ENCODE data around the gene PARVA.

DNA sequence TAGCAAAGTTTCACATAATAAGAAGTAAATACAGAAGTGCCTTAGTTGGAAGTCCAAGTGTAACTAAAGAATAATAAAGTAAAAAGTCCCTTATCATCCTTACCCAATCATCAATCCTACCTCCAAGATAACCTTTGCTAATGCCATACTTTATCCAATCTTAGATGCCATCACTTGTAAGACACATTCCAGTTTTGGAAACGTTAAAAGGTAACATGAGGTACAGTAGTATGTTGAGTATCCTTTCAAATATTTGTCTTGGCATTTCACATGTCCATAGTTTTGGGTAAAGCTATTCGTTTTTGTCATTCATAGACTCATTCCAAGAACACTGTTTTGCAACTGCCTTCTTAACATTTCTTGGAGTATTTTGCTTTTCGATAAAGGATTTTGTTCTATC is 181.6 kb downstream of the PARVA start:
- TF ChIP-seq POLR2A (IDR thresholded peaks at IDR 0.05; ENCODE audit: low read depth, low read length): no peak
- no peak for TF ChIP-seq TAF1 (IDR thresholded peaks at IDR 0.05; ENCODE audit: borderline replicate concordance, low read depth, low read length)
